Stimulated activated CD8-positive, alpha-beta memory T cell treated with anti-CD3 and anti-CD28 coated beads, Interleukin-4, amount 100 ng/mL, for 1 hour (primary cell): Measurements from ENCODE around the gene LILRA1.
"Not testable (repeated sequence)": the region's sequence is repeated elsewhere in the genome, so short reads cannot be mapped to it uniquely, and the experiment has no call there.

Source experiments
- DNase-seq, 2 donors: peaks; one replicate each; pipeline ENCODE4 v3.0.0-alpha.2; 2020; ENCODE audit warnings: low read depth in 2 of 2, low spot score in 1 of 2

Gene LILRA1

DNA sequence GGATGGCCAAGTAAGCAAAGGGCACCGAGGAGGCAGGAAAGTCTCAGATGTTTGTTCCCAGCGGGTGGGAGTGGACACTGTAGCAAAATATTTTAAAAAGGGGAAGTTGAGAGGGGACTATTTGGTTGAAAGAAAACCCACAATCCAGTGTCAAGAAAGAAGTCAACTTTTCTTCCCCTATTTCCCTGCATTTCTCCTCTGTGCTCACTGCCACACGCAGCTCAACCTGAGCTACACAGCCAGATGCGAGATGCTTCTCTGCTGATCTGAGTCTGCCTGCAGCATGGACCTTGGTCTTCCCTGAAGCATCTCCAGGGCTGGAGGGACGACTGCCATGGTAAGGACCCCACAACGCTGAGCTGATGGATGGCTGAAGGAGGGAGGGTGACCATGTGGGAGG lies at the start of gene LILRA1:
TSS of gene LILRA1 (plus strand) at position 188 of the 400 bp plus-strand sequence. CDS start 613 bp downstream, outside the sequence.
- not testable (repeated sequence) for DNase-seq

- no peak for DNase-seq
Observed at GRCh38 chr19:54548806-54549205, 44.6 kb upstream of the LILRA1 start.

- no peak for DNase-seq
Observed at GRCh38 chr19:54549224-54549623, 44.2 kb upstream of the LILRA1 start.

DNA sequence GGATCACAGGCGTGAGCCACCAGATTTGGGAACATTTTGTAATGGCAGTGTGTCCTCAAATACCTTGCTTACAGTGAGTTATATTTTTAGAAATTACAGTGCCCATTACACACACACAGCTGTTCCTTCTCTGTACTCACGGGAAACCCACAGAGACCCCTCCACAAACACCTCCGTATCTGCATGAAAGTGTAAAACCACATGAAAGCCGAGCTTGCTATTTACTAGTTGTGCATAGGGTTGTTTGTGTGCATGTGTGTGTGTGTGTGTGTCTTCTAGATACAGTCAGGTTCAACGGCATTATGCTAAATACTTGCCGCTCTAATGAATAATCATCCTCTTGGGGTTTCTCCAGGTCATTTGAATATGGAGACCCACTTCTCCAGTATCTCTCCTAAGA lies 42.1 kb upstream of the LILRA1 start:
- DNase-seq: peak; percentile 5 to 18

DNA sequence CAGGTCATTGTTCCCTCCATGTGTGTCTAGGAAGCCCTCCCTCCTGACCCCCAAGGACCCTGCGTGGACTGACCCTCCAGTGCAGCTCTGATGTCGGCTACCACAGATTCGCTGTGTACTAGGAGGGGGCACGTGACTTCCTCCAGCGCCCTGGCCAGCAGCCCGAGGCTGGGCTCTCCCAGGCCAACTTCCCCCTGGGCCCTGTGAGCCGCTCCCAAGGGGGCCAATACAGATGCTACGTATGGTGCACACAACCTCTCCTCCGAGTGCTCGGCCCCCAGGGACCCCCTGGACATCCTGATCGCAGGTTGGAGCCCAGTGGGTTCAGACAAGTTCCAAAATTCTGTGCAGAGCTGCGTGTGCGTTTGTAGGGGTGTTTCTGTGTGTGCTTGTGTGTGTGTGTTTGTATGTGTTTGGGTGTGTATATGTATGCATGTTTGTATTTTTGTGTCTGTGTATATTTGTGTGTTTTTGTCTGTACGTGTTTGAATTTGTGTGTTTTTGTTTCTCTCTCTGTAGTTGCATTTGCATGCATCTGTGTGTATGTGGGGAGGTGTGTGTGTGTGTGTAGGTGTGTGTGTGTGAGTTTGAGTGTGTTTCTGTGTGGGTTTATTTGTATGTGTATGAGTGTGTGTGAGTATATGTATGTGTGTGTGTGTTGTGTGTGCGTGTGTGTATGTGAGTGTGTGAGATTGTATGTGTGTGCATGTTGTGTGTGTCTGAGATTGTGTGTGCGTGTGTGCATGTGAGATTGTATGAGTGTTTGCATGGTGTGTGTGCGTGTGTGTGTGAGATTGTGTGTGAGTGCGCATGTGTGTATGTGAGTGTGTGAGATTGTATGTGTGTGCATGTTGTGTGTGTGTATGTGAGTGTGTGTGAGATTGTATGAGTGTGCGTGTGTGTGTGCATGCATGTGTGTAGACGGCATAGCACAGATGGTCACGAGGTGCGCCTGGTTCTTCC lies 41.2 kb upstream of the LILRA1 start:
- no peak for DNase-seq

DNA sequence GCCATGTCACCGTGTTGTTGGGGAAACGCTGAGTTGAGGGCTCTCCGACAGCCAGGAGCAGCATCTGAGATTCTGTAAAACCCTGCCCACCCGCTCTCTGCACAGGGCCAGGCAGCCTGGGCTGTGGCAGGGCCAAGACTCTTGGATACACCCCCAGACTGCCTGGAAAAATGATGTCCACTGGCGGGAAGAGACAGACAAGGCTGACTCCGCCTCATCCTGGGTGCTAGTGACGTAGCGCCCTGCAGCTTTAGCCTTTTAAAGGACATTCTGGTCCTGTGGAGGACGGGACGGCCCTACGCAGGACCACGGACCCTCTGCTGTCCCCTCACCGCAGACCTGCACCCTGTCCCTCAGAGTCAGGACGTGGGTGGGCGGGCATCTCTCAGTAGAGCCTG lies 40.5 kb upstream of the LILRA1 start:
- no peak for DNase-seq

- DNase-seq: no peak
Observed at GRCh38 chr19:54554006-54554405, 39.4 kb upstream of the LILRA1 start.

DNA sequence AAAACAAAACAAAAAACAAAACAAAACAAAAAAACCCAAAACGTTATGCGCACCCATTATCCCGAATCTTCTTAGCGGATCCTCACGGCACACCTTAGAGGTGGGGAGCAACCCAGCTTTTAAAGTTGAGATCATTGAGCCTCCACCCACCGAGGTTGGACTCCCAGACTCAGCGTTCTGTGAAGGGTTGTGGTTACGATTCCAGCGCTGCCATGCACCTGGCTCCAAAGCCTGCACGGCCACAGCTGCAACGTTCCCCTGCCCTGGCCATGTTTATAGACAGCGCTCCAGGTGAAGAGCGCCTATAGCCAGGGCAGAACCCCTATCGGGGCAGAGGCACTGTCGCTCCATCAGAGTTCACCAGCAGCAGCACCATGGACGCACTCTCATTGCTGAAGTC lies 38.5 kb upstream of the LILRA1 start:
- DNase-seq: no peak

- DNase-seq: no peak
Observed at GRCh38 chr19:54556194-54556593, 37.2 kb upstream of the LILRA1 start.

GRCh38 chr19:54558339-54558738 lies 35.1 kb upstream of the LILRA1 start:
- no peak for DNase-seq

DNA sequence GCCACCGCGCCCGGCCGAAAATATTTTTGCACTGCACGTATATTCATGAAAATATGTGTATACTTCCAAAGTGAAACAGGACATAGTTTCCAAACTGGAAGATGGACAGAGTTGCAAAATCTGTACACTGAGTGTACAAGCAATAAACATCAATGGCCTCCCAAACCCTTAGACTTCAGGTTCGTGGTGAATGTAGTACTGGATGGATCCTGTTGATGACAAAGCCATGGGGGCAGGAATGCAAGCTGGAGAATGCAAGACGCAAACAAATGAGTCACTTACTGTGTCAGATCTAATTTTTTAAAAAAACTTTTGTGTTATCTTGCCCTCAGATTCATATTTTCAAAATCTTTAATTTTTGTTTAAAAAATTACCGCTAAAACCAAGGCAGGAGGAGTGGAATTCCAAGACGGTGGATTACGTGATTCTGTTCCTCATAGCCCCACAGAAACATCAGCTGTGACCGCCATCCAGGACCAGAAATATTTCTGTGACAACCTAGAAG lies 32.5 kb upstream of the LILRA1 start:
- no peak for DNase-seq

- no peak for DNase-seq
Observed at GRCh38 chr19:54561840-54562239, 31.6 kb upstream of the LILRA1 start.

GRCh38 chr19:54563206-54563605 lies 30.2 kb upstream of the LILRA1 start:
- not testable (repeated sequence) for DNase-seq

- no peak for DNase-seq
Observed at GRCh38 chr19:54570316-54570715, 23.1 kb upstream of the LILRA1 start.

GRCh38 chr19:54571715-54572615 lies 21.5 kb upstream of the LILRA1 start:
- DNase-seq: not testable (repeated sequence)

GRCh38 chr19:54572696-54573311 lies 20.6 kb upstream of the LILRA1 start:
- DNase-seq: no peak

GRCh38 chr19:54573330-54573872 lies 20.0 kb upstream of the LILRA1 start, which contains the start of gene LILRA2:
LILRA2 (plus strand) TSS chr19:54573790; CDS start chr19:54573879, 89 bp downstream.
- no peak for DNase-seq

DNA sequence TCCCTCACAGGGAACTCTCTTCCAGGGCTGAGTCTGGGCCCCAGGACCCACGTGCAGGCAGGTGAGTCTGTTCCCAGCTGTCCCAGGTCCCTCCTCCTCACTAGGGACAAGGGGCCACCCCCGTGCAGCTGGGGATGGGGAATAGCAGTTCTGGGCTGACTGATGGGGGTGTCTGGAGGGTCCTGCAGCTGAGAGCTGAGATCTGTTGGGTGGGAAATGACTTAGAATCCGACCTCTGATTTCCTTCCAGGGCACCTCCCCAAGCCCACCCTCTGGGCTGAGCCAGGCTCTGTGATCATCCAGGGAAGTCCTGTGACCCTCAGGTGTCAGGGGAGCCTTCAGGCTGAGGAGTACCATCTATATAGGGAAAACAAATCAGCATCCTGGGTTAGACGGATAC lies 19.4 kb upstream of the LILRA1 start:
- DNase-seq: no peak

GRCh38 chr19:54574527-54575056 lies 18.8 kb upstream of the LILRA1 start:
- DNase-seq: no peak

DNA sequence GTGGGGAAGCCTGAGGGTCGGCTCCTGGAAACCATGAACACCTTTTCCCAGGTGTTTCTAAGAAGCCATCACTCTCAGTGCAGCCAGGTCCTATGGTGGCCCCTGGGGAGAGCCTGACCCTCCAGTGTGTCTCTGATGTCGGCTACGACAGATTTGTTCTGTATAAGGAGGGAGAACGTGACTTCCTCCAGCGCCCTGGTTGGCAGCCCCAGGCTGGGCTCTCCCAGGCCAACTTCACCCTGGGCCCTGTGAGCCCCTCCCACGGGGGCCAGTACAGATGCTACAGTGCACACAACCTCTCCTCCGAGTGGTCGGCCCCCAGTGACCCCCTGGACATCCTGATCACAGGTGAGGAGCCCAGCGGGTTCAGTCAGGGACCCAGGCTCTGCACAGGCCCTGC lies 18.2 kb upstream of the LILRA1 start:
- DNase-seq: not testable (repeated sequence)
